Ammon's horn (tissue), 1 donor: ENCODE measurements around the gene MAP7D2.
"Not testable (repeated sequence)": the region's sequence is repeated elsewhere in the genome, so short reads cannot be mapped to it uniquely, and the experiment has no call there.

Experiments
- DNase-seq: peaks from one replicate; pipeline ENCODE4 v3.0.0-alpha.2; 2016; ENCODE audit warnings: low spot score

MAP7D2 gene

GRCh38 chrX:20116577-20117240 is at the start of gene MAP7D2:
TSS of gene MAP7D2 (minus strand) at chrX:20116907. CDS start at chrX:20116879, 28 bp downstream.
- peak; percentile 4 for DNase-seq

- not testable (repeated sequence) for DNase-seq
Measured at GRCh38 chrX:20162516-20162915, 45.8 kb upstream of the MAP7D2 start.

- DNase-seq = no peak
Measured at GRCh38 chrX:20159797-20160385, 43.2 kb upstream of the MAP7D2 start.

GRCh38 chrX:20151689-20152088 is 35.0 kb upstream of the MAP7D2 start:
- DNase-seq = no peak

- DNase-seq = no peak
Measured at GRCh38 chrX:20149326-20149725, 32.6 kb upstream of the MAP7D2 start.

- no peak for DNase-seq
Measured at GRCh38 chrX:20147561-20147960, 30.9 kb upstream of the MAP7D2 start.

- DNase-seq = no peak
Measured at GRCh38 chrX:20144491-20144890, 27.8 kb upstream of the MAP7D2 start.

GRCh38 chrX:20143561-20143960 is 26.9 kb upstream of the MAP7D2 start:
- no peak for DNase-seq

- no peak for DNase-seq
Measured at GRCh38 chrX:20143111-20143510, 26.4 kb upstream of the MAP7D2 start.

- peak; percentile 99 for DNase-seq
Measured at GRCh38 chrX:20141281-20142220, 24.8 kb upstream of the MAP7D2 start, which contains the start of gene EIF1AX. TSS of gene EIF1AX (minus strand) at chrX:20141838. CDS start at chrX:20141640, 198 bp downstream.

- DNase-seq = no peak
Measured at GRCh38 chrX:20140420-20140819, 23.7 kb upstream of the MAP7D2 start.

GRCh38 chrX:20139966-20140365 is 23.3 kb upstream of the MAP7D2 start:
- no peak for DNase-seq

GRCh38 chrX:20135944-20136343 is 19.2 kb upstream of the MAP7D2 start:
- DNase-seq = no peak

- DNase-seq = no peak
Measured at GRCh38 chrX:20132666-20133065, 16.0 kb upstream of the MAP7D2 start.

- no peak for DNase-seq
Measured at GRCh38 chrX:20130357-20130756, 13.7 kb upstream of the MAP7D2 start.

GRCh38 chrX:20129547-20129946 is 12.8 kb upstream of the MAP7D2 start:
- no peak for DNase-seq

- DNase-seq = no peak
Measured at GRCh38 chrX:20128670-20129069, 12.0 kb upstream of the MAP7D2 start.

GRCh38 chrX:20127440-20127839 is 10.7 kb upstream of the MAP7D2 start:
- DNase-seq = not testable (repeated sequence)

- DNase-seq = not testable (repeated sequence)
Measured at GRCh38 chrX:20126833-20127232, 10.1 kb upstream of the MAP7D2 start.

- no peak for DNase-seq
Measured at GRCh38 chrX:20124964-20125363, 8.3 kb upstream of the MAP7D2 start.

GRCh38 chrX:20118065-20118824 is 1.5 kb upstream of the MAP7D2 start:
- DNase-seq = no peak

- no peak for DNase-seq
Measured at GRCh38 chrX:20116087-20116576, 575 bp downstream of the MAP7D2 start.
